VCaP (cell line): ENCODE measurements around the gene SMYD3.

Experiments
- H3K27ac ChIP-seq: fragments of 450-650 bp; 2 replicates; pipeline ENCODE4 v1.5.1; 2017
- TF ChIP-seq, protein P1 (sequence below): fragments of 450-650 bp; conservative IDR thresholded peaks from 2 replicates; pipeline ENCODE4 v1.5.1; 2017; ENCODE audit warnings: mild to moderate bottlenecking, moderate library complexity

Gene SMYD3

DNA sequence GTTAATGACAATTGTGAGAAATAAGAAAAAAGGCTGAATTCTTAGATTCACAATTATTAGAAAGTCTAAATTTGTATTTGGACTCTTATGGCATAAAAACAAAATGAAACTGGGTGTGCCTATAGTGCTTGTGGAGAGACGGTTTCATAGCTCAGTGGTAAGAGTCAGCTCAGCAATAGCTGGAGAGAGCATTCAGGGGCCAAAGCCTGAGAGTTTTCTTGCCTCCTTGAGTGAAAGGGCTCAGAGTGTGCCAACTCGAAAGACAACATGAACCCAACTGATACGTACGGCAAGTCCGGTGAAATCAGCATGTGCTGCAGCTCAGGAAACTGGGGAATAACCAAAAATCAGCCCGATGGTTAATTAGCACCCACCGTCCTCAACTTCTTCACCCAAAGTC, 577.9 kb downstream of the SMYD3 start:
- H3K27ac ChIP-seq, result no peak overlapping the region
- TF ChIP-seq, protein P1, sequence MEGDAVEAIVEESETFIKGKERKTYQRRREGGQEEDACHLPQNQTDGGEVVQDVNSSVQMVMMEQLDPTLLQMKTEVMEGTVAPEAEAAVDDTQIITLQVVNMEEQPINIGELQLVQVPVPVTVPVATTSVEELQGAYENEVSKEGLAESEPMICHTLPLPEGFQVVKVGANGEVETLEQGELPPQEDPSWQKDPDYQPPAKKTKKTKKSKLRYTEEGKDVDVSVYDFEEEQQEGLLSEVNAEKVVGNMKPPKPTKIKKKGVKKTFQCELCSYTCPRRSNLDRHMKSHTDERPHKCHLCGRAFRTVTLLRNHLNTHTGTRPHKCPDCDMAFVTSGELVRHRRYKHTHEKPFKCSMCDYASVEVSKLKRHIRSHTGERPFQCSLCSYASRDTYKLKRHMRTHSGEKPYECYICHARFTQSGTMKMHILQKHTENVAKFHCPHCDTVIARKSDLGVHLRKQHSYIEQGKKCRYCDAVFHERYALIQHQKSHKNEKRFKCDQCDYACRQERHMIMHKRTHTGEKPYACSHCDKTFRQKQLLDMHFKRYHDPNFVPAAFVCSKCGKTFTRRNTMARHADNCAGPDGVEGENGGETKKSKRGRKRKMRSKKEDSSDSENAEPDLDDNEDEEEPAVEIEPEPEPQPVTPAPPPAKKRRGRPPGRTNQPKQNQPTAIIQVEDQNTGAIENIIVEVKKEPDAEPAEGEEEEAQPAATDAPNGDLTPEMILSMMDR, result no peak

DNA sequence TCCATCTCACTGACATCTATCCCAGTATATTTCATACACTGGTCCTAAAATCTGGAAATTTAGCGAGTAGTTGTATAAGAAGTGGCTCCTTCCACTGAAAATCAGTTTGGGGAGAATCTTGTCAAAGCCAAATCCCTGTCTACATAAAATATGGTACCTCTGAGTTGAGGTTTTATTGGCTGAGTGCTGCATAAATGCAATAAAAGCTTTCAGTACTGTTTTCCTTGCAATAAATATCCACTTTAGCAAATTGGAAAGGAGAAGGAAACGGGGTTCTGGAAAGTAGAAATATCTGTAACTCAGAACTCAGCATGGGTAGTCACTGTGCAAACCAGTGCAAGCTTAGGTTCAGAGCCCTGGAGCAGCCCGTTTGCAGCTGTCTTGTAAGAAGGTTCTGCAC, 580.2 kb downstream of the SMYD3 start:
- TF ChIP-seq, protein P1, result no peak

DNA sequence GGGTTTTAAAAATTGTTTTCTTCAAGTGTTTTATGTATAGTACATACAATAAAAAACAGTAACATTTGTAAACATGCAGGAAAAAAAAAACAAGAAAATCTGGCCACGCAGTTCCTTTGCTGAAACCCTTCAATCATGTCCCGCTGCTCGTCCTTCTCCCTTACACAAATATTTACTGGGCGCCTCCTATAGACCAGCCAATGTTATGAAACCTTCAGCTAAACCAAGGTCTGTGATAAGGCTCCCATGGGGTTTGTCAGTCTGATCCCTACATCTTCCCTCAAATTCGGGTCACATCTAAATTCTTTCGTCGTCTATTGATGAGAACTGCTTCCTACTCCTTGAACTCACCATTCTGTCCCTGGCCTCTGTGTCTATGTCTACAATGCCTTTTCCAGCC, 583.9 kb downstream of the SMYD3 start:
- H3K27ac ChIP-seq, result no peak overlapping the region
- TF ChIP-seq, protein P1, result no peak

More for the DNA sequence above, 580.2 kb downstream of the SMYD3 start:
- H3K27ac ChIP-seq, result no peak overlapping the region

DNA sequence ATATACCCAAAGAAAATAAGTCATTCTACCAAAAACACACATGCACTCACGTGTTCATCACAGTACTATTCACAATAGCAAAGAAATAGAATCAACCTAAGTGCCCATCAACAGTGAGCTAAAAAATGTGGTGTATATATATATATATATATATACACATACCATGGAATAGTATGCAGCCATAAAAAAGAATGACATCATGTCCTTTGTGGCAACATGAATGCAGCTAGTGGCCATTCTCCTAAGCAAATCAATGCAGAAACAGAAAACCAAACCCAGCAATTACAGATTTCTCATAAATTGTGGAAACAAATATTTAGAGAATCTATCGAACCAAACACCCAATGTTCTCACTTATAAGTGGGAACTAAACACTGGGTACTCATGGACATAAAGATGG, 585.7 kb downstream of the SMYD3 start:
- TF ChIP-seq, protein P1, result no peak
- no peak overlapping the region for H3K27ac ChIP-seq

DNA sequence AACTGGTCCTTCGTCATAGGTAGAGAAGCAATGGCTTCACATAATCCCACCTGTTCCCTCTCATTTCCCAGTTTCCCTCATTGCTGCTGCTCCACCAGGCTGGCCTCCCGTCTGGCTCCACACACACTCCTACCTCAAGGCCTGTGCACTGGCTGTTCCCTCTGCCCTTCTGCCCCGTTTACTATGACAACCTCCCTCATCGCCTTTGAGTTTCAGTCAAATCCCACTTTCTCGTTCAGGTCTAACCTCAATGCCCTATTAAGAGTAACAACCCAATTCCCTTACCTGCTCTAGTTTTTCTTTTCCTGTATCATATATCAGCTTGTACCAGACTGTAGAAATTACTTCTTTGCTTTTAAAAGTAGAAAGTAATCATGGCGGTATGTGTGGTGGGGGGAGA, 589.7 kb downstream of the SMYD3 start:
- H3K27ac ChIP-seq, result no peak overlapping the region
- TF ChIP-seq, protein P1, result no peak

DNA sequence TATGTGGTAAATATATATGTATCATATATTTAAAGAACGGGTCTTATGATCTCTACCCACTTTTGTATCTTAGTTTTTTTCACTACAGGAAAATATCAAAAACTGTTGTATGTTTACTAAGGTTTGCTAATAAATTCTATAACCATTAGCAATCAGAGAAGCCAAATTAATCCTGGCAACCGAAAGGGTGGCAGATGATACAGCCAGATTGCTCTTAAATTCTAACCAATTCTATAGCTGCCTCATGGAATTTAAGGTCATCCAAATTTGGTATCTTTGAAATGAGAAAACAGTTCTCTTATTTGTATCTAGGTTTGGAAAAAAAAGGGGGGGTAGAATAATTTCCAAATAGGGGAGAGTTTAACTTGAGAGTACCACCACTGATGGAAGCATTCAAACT, 591.2 kb downstream of the SMYD3 start:
- TF ChIP-seq, protein P1, result no peak
- no peak overlapping the region for H3K27ac ChIP-seq

DNA sequence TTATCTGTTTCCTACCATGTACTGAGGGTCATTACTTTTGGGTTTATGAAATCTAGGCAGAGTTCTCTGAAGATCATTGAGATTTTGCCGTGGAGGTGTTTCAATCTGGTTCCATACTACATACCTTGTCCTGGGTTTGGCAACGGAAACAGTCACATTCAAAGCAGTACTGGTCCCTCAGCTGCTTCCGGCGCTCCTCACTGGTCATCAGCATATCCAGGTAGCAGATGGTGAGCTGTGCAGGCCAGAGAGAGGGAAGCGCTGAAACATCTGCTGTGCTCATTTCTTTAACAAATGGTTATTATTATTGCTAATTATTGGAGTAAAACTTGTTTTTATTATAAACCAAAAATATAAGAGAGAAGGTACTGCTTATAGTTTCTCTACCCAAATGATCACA, 591.7 kb downstream of the SMYD3 start:
- TF ChIP-seq, protein P1, result no peak
- no peak overlapping the region for H3K27ac ChIP-seq

DNA sequence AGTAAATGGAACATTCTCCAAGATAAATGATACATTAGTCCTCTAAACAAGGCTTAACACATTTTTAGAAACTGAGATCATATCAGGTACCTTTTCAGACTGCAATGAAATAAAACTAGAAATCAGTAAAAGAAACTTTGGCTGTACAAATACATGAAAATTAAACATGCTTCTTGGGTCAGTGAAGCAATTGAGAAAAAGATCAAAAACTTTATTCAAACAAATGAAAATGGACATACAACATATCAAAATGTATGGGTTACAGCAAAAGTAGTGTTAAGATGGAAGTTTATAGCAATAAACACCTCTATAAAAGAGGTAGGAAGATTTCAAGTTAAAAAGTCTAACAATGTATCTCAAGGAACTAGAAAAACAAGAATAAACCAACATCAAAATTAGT, 598.5 kb downstream of the SMYD3 start:
- no peak overlapping the region for H3K27ac ChIP-seq
- TF ChIP-seq, protein P1, result no peak
